Measurements from ENCODE around the gene CRADD. TPM values are rescaled to one million over a fixed set of nuclear protein-coding genes. Genes with fewer than 3 reads are reported as not detected.

The CRADD gene
- total and polyA plus RNA-seq, 2 of the 4 experiments (the other 2 are of a cell fraction) = 11.1 to 14.0 TPM

GRCh38 chr12:93846936-93847516 lies 169.9 kb downstream of the CRADD start:
- dilution Hi-C loops (cut with HindIII; ENCODE audit: low sequenced_read_pairs, unreplicated experiment) (no loop called here), in situ Hi-C loops (cut with MboI; ENCODE audit: low sequenced_read_pairs) (no loop called here), intact Hi-C loops (cut with micrococcal nuclease) (loop anchor here (10.0 kb wide), 1 partner anchor 1962 kb away; no protein-coding TSS in a partner anchor)
- no peak overlapping the region for H4K91ac ChIP-seq (ENCODE audit: insufficient read depth, low read depth, low read length)
- H3K4me3 ChIP-seq (ENCODE audit: insufficient read depth, low read depth, low read length) = no peak overlapping the region
- no peak overlapping the region for H3K4me2 ChIP-seq (ENCODE audit: low read depth, low read length)
- no peak overlapping the region for H2BK5ac ChIP-seq (ENCODE audit: low read depth, low read length, poor library complexity, severe bottlenecking)
- no peak overlapping the region for H2BK120ac ChIP-seq (ENCODE audit: low read depth, low read length)
- H3K27me3 ChIP-seq (ENCODE audit: control insufficient read depth, insufficient read depth, low read length) = no peaks in the 10 kb centered on the region
- H3K4ac ChIP-seq (ENCODE audit: low read depth, low read length) = no peak overlapping the region; the same call in 1 of the 2 replicates
- ChIA-PET CTCF (interaction anchor here (0.6 kb wide), 1 partner anchor 126 kb away, joined by 3 read pairs; no protein-coding TSS in a partner anchor), POLR2A (ENCODE audit: unreplicated experiment) (no interaction called here)
- H2AK9ac ChIP-seq (replicated peaks; ENCODE audit: low read depth, low read length, poor library complexity) = no peak overlapping the region
- no peak overlapping the region for H3K56ac ChIP-seq (ENCODE audit: extremely low read depth, insufficient read depth, low read length)
- H3K9ac ChIP-seq (ENCODE audit: low read depth, low read length) = no peak overlapping the region
- H3K36me3 ChIP-seq (ENCODE audit: control insufficient read depth, insufficient read depth, low read length) = no peaks in the 10 kb centered on the region
- ATAC-seq (ENCODE audit: low read depth) (no peak), DNase-seq (no peak)
- H2BK20ac ChIP-seq (ENCODE audit: low read depth, low read length) = no peak overlapping the region
- H4K8ac ChIP-seq (ENCODE audit: low read depth in 2 of 2, low read length in 2 of 2) = no peak overlapping the region
- H3K23ac ChIP-seq (ENCODE audit: low read depth, low read length) = no peak overlapping the region
- no peaks in the 10 kb centered on the region for H3K79me1 ChIP-seq (ENCODE audit: low read depth in 1 of 2, low read length in 2 of 2)
- no peak overlapping the region for H4K5ac ChIP-seq (ENCODE audit: low read depth, low read length)
- H3K4me1 ChIP-seq (ENCODE audit: control insufficient read depth, insufficient read depth, low read length) = no peaks in the 10 kb centered on the region
- no peak overlapping the region for H3K14ac ChIP-seq (replicated peaks; ENCODE audit: low read depth, low read length)
- H2BK15ac ChIP-seq (ENCODE audit: low read depth, low read length) = no peak overlapping the region
- H2AFZ ChIP-seq (replicated peaks; ENCODE audit: low read length, poor library complexity) = no peak overlapping the region
- H3K27ac ChIP-seq (ENCODE audit: insufficient read depth, low read length) = no peak overlapping the region
- H3K9me3 ChIP-seq (ENCODE audit: control insufficient read depth, insufficient read depth, low read length) = no peaks in the 10 kb centered on the region
- H4K20me1 ChIP-seq (ENCODE audit: insufficient read depth, low read length) = no peaks in the 10 kb centered on the region
- H2AK5ac ChIP-seq (ENCODE audit: low read depth, low read length) = no peak overlapping the region
- no CpG with 5 or more reads among the region's 5 CpGs for WGBS, 2 experiments (ENCODE audit: extremely low coverage in 2 of 2, insufficient read length in 1 of 2)
- TF ChIP-seq CHD1 (IDR thresholded peaks at IDR 0.05; ENCODE audit: low read depth, low read length) = no peak
- TF ChIP-seq NFE2L2 (IDR thresholded peaks at IDR 0.05; ENCODE audit: low read depth, low read length) = no peak
- no peak for TF ChIP-seq MAFK (IDR thresholded peaks at IDR 0.05; ENCODE audit: low read depth, low read length)
- no peak overlapping the region for H3K18ac ChIP-seq (ENCODE audit: low read depth, low read length)
- BruUV-seq (replicated peaks) = no TSS peak
- 0 out of 2 replicates have a peak, but pooled peaks cover 3% of the 10 kb centered on the region for H3K9me1 ChIP-seq (ENCODE audit: insufficient read depth, low read length)

Measured in IMR-90 (cell line).